Measurements from ENCODE around the gene PP2D1.

PP2D1 gene, protein sequence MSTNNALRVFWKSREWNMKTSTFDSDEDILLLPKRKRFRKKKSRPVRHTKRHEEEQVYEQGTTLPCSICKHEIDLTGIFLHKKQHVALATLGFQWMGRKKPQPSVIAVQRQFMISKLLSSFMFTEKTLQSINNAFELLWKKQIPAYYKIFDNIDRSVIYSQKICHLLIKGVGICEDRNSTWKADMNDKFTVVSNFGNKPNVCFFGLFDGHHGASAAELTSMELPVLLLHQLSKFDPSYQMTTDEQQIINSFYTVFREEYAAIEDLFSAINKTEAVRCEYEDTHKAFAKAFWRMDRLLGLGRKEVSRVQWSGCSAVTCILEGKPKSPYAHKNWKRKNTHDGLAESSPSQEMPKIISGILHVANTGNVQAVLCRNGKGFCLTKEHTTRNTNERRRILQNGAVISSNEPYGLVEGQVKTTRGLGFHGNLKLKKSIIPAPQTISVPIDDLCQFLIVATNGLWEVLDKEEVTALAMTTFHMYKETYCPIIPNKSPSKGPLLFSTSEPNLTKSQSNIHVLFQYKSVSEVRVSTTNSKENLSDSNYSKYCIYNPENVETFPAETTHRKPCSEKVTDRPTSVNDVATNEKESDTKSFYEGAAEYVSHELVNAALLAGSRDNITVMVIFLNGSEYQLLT

DNA sequence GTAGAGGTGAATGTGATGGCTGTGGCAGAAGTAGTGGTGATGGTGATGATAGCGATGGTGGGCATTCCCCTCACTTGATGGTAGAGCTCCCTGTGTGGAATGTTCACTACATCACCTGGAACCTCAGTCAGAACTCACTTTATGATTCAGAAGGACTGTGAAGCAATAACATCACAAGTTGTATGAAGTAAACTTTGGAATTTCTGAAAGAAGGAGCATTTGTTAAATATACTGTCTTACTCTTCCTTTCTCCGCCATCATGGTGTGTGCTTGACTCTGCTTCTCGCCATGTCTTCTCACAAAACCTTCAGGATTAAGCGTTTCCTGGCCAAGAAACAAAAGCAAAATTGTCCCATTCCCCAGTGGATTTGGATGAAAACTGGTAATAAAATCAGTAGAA is at the start of gene PP2D1:
TSS of gene PP2D1 (minus strand) at position 101 of the 400 bp plus-strand sequence. CDS start 192 bp downstream, outside the sequence.
- no peak within 1 kb of the TSS for H3K4me3 ChIP-seq (ENCODE audit: low read depth, low read length)
- TF ChIP-seq, protein P1, sequence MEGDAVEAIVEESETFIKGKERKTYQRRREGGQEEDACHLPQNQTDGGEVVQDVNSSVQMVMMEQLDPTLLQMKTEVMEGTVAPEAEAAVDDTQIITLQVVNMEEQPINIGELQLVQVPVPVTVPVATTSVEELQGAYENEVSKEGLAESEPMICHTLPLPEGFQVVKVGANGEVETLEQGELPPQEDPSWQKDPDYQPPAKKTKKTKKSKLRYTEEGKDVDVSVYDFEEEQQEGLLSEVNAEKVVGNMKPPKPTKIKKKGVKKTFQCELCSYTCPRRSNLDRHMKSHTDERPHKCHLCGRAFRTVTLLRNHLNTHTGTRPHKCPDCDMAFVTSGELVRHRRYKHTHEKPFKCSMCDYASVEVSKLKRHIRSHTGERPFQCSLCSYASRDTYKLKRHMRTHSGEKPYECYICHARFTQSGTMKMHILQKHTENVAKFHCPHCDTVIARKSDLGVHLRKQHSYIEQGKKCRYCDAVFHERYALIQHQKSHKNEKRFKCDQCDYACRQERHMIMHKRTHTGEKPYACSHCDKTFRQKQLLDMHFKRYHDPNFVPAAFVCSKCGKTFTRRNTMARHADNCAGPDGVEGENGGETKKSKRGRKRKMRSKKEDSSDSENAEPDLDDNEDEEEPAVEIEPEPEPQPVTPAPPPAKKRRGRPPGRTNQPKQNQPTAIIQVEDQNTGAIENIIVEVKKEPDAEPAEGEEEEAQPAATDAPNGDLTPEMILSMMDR (conservative IDR thresholded peaks at IDR 0.05; ENCODE audit: low read depth, low read length), result no peak

DNA sequence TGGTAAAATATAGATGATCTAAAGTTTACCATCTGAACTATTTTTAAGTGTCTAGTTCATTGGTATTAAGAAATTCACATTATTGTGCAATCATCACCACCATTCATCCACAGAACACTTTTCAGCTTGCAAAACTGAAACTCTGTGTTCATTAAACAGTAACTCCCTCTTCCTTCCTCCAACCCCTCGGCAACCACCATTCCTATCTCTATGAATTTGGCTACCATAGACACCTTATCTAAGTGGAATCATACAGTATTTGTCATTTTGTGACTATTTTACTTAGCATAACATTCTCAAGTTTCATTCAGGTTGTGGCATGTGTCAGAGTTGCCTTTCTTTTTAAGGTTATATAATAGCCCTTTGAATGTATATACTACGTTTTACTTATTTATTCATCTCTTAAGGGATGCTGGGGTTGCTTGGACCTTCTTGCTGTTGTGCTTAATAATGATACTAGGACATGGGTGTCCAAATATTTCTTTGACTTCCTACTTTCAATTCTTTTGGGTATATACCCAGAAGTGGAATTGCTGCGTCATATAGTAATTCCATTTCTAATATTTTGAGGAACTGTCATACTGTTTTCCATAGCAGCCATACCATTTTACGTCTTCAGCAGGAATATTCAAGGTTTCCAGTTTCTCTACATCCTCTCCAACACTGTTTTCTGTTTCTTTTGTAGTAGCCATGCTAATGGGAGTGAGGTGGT is 49.1 kb upstream of the PP2D1 start:
- peak; percentile 72 for DNase-seq (ENCODE audit: low read depth)
- H3K4me3 ChIP-seq (ENCODE audit: low read depth, low read length), result peak overlapping the region; percentile 10
- TF ChIP-seq, protein P1 (conservative IDR thresholded peaks at IDR 0.05; ENCODE audit: low read depth, low read length), result no peak

More for the DNA sequence above, at the start of gene PP2D1:
- no peak for DNase-seq (ENCODE audit: low read depth)

DNA sequence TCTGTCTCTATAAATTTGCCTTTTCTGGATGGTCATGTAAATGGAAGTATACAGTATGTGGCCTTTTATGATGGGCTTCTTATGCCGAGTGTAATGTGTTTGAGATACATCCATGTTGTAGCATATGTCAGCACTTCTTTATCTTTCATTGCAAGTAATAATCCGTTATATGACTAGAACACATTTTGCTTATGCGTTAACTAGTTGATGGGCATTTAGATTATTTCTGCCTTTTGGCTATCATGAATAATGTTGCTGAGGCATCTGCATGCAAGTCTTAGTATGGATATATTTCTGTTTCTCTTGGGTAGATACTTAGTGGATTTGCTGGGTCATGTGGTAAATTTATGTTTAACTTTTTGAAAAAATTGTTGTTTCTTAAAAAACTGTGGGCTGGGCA is 47.9 kb upstream of the PP2D1 start:
- no peak overlapping the region for H3K4me3 ChIP-seq (ENCODE audit: low read depth, low read length)
- no peak for DNase-seq (ENCODE audit: low read depth)
- TF ChIP-seq, protein P1 (conservative IDR thresholded peaks at IDR 0.05; ENCODE audit: low read depth, low read length), result no peak

DNA sequence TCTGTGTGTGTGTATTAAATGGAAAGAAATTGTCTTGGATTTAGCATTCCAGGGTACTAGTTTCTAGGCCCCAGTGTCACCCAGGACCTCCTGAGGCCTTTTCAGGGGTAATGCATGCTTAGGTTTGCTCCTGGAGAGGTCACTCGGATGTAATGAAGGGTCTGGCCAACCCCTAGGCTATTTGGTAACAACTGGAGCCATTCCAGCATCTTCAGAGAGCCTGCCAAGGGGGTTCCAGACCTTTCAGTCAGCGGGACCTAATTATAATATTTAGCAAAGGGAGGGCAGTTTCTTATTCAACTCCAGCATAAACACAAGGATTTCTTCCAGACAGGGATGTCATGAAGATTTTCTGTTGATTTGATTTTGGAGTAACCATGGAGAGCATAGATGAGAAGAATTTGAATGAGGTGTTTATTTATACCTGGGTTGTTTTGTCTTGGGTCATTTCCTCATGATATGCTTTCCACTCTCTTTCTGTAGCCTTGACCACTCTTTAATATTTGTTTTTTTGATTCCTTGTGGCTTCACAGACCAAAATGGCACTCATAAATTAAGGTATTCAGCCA is 45.6 kb upstream of the PP2D1 start:
- TF ChIP-seq, protein P1 (conservative IDR thresholded peaks at IDR 0.05; ENCODE audit: low read depth, low read length), result no peak
- no peak overlapping the region for H3K4me3 ChIP-seq (ENCODE audit: low read depth, low read length)
- peak; percentile 56 for DNase-seq (ENCODE audit: low read depth)

DNA sequence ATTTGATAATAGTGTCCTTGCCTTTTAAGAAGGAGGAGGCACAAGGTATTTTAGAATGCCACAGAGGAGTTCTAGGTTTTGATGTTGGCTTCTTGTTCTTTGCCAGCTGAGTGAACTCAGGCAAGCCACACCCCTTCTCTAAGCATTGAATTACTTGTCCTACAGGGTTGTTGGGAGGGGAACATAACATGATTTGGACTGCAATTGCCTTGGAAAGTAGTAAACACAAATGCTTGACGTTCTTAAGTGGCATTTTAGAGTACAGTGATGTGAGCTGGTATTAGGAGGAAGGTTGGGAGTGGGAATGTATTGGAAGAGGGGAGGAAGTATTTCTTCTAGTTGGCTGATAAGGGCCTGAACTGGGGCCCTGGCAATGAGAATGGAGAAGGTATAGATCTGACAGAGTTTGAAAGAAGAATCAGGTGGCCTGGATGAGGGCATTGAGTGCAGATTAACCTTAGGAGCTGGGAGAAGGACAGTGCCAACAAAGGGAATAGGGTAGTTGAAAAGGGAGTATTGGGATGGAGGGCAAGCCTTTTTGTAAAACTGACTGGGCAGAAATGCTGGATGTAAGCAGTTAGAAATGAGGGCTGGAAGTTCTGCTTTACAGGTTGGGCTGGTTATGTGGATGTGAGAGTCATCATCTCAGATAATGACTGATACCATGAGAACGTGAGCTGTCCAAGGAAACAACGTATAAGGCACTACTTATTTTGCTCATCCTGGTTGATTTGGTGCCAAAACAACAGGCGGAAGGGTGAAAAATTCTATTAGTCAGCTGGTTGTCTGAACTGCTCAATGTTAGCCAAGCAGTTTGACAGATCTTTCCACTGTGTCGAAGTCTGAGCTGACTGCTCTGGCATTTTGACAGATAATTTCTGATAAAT is 44.9 kb upstream of the PP2D1 start:
- TF ChIP-seq, protein P1 (conservative IDR thresholded peaks at IDR 0.05; ENCODE audit: low read depth, low read length), result no peak
- H3K4me3 ChIP-seq (ENCODE audit: low read depth, low read length), result no peak overlapping the region
- peak; percentile 89 for DNase-seq (ENCODE audit: low read depth)

DNA sequence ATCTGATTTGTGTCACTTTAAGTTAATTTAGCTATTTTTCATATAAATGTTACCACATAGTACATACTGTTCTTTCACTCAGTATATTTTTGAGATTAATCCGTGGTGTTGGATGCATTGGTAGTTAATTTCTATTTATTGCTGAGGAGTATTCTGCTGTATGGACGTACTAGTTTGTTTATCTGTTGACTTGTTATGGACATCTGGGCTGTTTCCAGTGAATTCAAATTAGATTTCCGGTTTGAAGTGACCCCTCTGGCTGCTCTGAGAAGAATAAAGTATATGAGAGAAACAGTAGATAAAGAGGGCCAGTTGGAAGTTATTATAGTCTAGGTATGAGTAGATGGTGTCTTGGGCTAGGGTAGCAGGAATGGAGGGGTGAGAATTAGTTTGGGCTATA is 43.8 kb upstream of the PP2D1 start:
- TF ChIP-seq, protein P1 (conservative IDR thresholded peaks at IDR 0.05; ENCODE audit: low read depth, low read length), result no peak
- H3K4me3 ChIP-seq (ENCODE audit: low read depth, low read length), result no peak overlapping the region
- DNase-seq (ENCODE audit: low read depth), result no peak

Data from choroid plexus epithelial cell (primary cell).